Endodermal cell (in vitro differentiated cells): ENCODE data around the gene ARHGAP42. TPM values are rescaled to one million over a fixed set of nuclear protein-coding genes. Genes with fewer than 3 reads are reported as not detected.

Source experiments
- DNase-seq: peaks from one replicate; pipeline ENCODE4 v3.0.0-alpha.2; 2017
- H3K27ac ChIP-seq: 2 replicates; pipeline ENCODE4 v1.5.1; 2013; ENCODE audit warnings: mild to moderate bottlenecking, low read depth, low read length, moderate library complexity
- H3K27me3 ChIP-seq: 2 replicates; pipeline ENCODE4 v1.6.1; 2013; ENCODE audit warnings: mild to moderate bottlenecking, low read length, moderate library complexity; ENCODE audit not compliant: insufficient read depth, control insufficient read depth, poor library complexity, severe bottlenecking
- H3K36me3 ChIP-seq: 2 replicates; pipeline ENCODE4 v1.7.0; 2013; ENCODE audit warnings: mild to moderate bottlenecking, low read length, moderate library complexity; ENCODE audit not compliant: control insufficient read depth, insufficient read depth
- H3K4me1 ChIP-seq: one replicate; pipeline ENCODE4 v1.7.0; 2013; ENCODE audit warnings: low read length; ENCODE audit not compliant: control insufficient read depth, insufficient read depth
- H3K4me3 ChIP-seq: 2 replicates; pipeline ENCODE4 v1.5.1; 2013; ENCODE audit warnings: mild to moderate bottlenecking, low read length, moderate library complexity
- H3K9ac ChIP-seq: 2 replicates; pipeline ENCODE4 v1.6.1; 2013; ENCODE audit warnings: mild to moderate bottlenecking, low read length, moderate library complexity; ENCODE audit not compliant: poor library complexity, severe bottlenecking; ENCODE audit errors: extremely low read depth
- H3K9me3 ChIP-seq: 2 replicates; pipeline ENCODE4 v1.6.1; 2013; ENCODE audit warnings: mild to moderate bottlenecking, low read length, moderate library complexity; ENCODE audit not compliant: control insufficient read depth
- H3K27ac Mint-ChIP-seq: 2 replicates; pipeline ENCODE4 v1.8.0; 2020; ENCODE audit warnings: mixed read lengths
- H3K27me3 Mint-ChIP-seq: 2 replicates; pipeline ENCODE4 v1.8.0; 2021; ENCODE audit warnings: mild to moderate bottlenecking, mixed read lengths; ENCODE audit not compliant: insufficient read depth
- H3K36me3 Mint-ChIP-seq: 2 replicates; pipeline ENCODE4 v1.8.0; 2020; ENCODE audit warnings: low read depth, mixed read lengths
- H3K4me1 Mint-ChIP-seq: 2 replicates; pipeline ENCODE4 v1.8.0; 2020; ENCODE audit warnings: mixed read lengths
- H3K4me3 Mint-ChIP-seq: 2 replicates; pipeline ENCODE4 v1.8.0; 2020; ENCODE audit warnings: mild to moderate bottlenecking, moderate library complexity, mixed read lengths
- H3K9me3 Mint-ChIP-seq: 2 replicates; pipeline ENCODE4 v1.8.0; 2020; ENCODE audit warnings: mild to moderate bottlenecking, mixed read lengths
- CTCF ChIP-seq: fragments of 200-600 bp; sonication (generic); conservative IDR thresholded peaks from 2 replicates; pipeline ENCODE4 v1.5.0; 2021; ENCODE audit warnings: antibody characterized with exemption, mild to moderate bottlenecking
- WGBS, 2 experiments: methylation state at CpG; one replicate each; pipeline versions ENCODE4 v1.1.5 to v1.1.7; 2013; ENCODE audit warnings: missing lambda C conversion rate in 2 of 2, mixed read lengths in 1 of 2; ENCODE audit not compliant: insufficient coverage in 1 of 2, insufficient read length in 1 of 2; 5-methylcytosine and 5-hydroxymethylcytosine counted together
- total RNA-seq, 2 donors: library from RNA; stranded (reverse); fragmentation: NEBNext Ultra II Directional in 1 of 2; extraction: Animal tissue kit (Norgen Biotek cat#: 25700) in 1 of 2; gene quantifications; 2 replicates in 1 of 2; 3 replicates in 1 of 2; pipeline ENCODE4 v1.2.1, GENCODE V29; 2021

ARHGAP42 gene
- total RNA-seq, 2 donors from 2014 or later = 164 to 176 TPM

DNA sequence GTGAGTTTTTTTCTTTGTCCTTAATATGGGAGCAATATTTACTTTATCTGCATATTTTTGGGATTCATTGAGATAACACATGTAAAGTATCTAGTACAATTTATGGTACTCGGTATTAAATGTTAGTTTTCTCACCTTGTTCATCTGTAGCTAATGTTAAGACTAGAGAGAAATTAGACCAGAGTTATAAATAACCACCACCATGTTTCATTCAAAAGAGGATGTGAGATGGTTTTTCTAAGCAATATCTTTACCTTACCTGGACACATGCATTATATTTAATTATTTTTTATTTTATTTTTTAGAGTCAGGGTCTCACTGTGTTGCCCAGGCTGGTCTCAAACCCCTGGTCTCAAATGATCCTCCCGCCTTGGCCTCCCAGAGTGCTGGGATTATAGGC is 18.4 kb downstream of the ARHGAP42 start:
- Mint-ChIP-seq H3K36me3 (peaks cover 62% of the 10 kb centered on the region), H3K4me1 (peaks cover 30% of the 10 kb centered on the region), H3K27me3 (no peaks in the 10 kb centered on the region), H3K27ac (peak overlapping the region; percentile 65), H3K9me3 (no peaks in the 10 kb centered on the region), H3K4me3 (no peak overlapping the region)
- peaks cover 68% of the 10 kb centered on the region for H3K36me3 ChIP-seq
- H3K27me3 ChIP-seq = no peaks in the 10 kb centered on the region
- H3K4me1 ChIP-seq = no peaks in the 10 kb centered on the region
- no peak for DNase-seq
- no peak for TF ChIP-seq CTCF
- 95 to 100% methylated on average over 1 to 2 of the region's 2 CpGs for WGBS, 2 experiments
- no peaks in the 10 kb centered on the region for H3K9me3 ChIP-seq
- H3K27ac ChIP-seq = no peak overlapping the region
- no peak overlapping the region for H3K4me3 ChIP-seq
- no peak overlapping the region for H3K9ac ChIP-seq

DNA sequence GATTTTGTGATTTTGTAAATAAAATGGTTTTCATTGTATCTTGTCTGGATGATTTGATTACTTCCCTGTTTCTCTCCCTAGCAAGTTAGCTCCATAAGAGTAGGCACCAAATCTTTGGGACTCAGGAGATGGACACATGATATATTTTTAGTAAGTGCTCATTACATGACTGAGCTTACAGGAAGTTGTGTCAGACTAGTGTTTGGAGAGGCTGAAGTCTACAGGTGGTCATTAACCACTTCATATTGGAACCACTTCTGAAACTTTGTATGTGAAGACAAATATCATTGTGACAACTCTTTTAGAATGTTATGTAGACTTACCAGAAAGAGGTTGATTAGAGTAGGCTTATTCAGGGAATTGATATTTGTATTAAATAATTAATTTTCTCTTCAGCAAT is 19.1 kb downstream of the ARHGAP42 start:
- no peak overlapping the region for H3K27ac ChIP-seq
- Mint-ChIP-seq H3K4me3 (no peak overlapping the region), H3K9me3 (no peaks in the 10 kb centered on the region), H3K27me3 (no peaks in the 10 kb centered on the region), H3K36me3 (peaks cover 61% of the 10 kb centered on the region), H3K4me1 (peaks cover 28% of the 10 kb centered on the region), H3K27ac (no peak overlapping the region)
- no peaks in the 10 kb centered on the region for H3K27me3 ChIP-seq
- no peak for TF ChIP-seq CTCF
- peaks cover 67% of the 10 kb centered on the region for H3K36me3 ChIP-seq
- no peak overlapping the region for H3K9ac ChIP-seq
- H3K4me3 ChIP-seq = no peak overlapping the region
- no peaks in the 10 kb centered on the region for H3K4me1 ChIP-seq
- H3K9me3 ChIP-seq = no peaks in the 10 kb centered on the region
- DNase-seq = no peak

GRCh38 chr11:100709233-100709957 is 22.3 kb downstream of the ARHGAP42 start:
- no peak overlapping the region for H3K9ac ChIP-seq
- no peak for DNase-seq
- no peaks in the 10 kb centered on the region for H3K27me3 ChIP-seq
- H3K9me3 Mint-ChIP-seq = peaks cover 1% of the 10 kb centered on the region
- peaks cover 66% of the 10 kb centered on the region for H3K36me3 Mint-ChIP-seq
- H3K27ac ChIP-seq = no peak overlapping the region
- no peak for TF ChIP-seq CTCF
- peaks cover 66% of the 10 kb centered on the region for H3K36me3 ChIP-seq
- no peaks in the 10 kb centered on the region for H3K4me1 ChIP-seq
- no peak overlapping the region for H3K27ac Mint-ChIP-seq
- WGBS, 2 experiments = 98 to 100% methylated on average over 1 to 2 of the region's 3 CpGs
- H3K9me3 ChIP-seq = no peaks in the 10 kb centered on the region
- H3K4me1 Mint-ChIP-seq = peaks cover 18% of the 10 kb centered on the region
- H3K27me3 Mint-ChIP-seq = no peaks in the 10 kb centered on the region
- H3K4me3 Mint-ChIP-seq = no peak overlapping the region
- no peak overlapping the region for H3K4me3 ChIP-seq
